ENCODE results near the gene XIST.

GRCh38 chrX:73799888-73800287, 52.6 kb downstream of the XIST start:
- TF ChIP-seq TAF1 (conservative IDR thresholded peaks at IDR 0.05) (no peak), GABPA (IDR thresholded peaks at IDR 0.05 in 1 of 2, conservative IDR thresholded peaks at IDR 0.05 in 1 of 2) (no peak), YY1 (IDR thresholded peaks at IDR 0.05) (no peak), EGR1 (IDR thresholded peaks at IDR 0.05; ENCODE audit: low read depth in 2 of 2) (no peak)
- TF ChIP-seq, protein P1, sequence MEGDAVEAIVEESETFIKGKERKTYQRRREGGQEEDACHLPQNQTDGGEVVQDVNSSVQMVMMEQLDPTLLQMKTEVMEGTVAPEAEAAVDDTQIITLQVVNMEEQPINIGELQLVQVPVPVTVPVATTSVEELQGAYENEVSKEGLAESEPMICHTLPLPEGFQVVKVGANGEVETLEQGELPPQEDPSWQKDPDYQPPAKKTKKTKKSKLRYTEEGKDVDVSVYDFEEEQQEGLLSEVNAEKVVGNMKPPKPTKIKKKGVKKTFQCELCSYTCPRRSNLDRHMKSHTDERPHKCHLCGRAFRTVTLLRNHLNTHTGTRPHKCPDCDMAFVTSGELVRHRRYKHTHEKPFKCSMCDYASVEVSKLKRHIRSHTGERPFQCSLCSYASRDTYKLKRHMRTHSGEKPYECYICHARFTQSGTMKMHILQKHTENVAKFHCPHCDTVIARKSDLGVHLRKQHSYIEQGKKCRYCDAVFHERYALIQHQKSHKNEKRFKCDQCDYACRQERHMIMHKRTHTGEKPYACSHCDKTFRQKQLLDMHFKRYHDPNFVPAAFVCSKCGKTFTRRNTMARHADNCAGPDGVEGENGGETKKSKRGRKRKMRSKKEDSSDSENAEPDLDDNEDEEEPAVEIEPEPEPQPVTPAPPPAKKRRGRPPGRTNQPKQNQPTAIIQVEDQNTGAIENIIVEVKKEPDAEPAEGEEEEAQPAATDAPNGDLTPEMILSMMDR (IDR thresholded peaks at IDR 0.05; ENCODE audit: low read depth, low read length, missing input control), result no peak
- TF ChIP-seq, protein P2, sequence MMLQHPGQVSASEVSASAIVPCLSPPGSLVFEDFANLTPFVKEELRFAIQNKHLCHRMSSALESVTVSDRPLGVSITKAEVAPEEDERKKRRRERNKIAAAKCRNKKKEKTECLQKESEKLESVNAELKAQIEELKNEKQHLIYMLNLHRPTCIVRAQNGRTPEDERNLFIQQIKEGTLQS (IDR thresholded peaks at IDR 0.05), result no peak
